ENCODE measurements around the gene PIEZO2.

Gene PIEZO2

DNA sequence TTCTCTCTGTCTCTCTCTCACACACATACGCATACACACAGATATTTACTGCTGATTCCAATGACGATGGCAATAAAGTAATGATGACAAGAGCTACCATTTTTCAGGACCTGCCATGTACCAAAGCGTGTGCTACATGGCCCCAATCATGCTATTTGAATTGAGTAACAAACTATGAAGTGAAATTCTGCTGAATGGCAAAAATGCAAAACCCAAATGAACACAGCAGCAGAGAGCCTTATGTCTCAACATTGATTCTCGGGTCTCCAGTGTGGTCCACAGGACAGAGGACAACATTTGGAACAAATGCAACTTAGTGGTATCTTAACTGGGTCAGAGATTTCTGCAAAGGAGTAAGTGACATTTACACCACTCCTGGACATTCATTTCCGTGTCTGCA is 117.4 kb downstream of the PIEZO2 start:
- DNase-seq (ENCODE audit: low read depth in 1 of 2, low spot score in 1 of 2), result no peak

DNA sequence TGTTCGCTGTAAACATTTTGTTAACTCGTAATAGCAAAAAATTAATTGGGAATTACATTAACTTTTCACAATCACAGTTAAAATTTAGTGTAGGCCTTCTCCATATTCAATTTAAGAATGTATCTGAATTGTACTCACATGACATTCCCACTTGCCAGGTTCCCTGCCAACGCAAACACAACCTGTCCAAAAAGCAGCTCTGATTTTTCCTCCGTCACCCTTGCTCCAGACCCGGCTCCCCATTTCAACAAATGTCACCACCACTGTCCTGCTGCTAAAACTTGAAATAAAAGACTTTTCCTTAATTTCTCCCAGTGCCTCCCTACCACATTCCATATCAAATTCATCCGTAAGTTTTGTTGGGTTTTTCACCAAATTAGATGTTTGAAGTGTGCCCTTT is 120.3 kb downstream of the PIEZO2 start:
- DNase-seq (ENCODE audit: low read depth in 1 of 2, low spot score in 1 of 2), result no peak

DNA sequence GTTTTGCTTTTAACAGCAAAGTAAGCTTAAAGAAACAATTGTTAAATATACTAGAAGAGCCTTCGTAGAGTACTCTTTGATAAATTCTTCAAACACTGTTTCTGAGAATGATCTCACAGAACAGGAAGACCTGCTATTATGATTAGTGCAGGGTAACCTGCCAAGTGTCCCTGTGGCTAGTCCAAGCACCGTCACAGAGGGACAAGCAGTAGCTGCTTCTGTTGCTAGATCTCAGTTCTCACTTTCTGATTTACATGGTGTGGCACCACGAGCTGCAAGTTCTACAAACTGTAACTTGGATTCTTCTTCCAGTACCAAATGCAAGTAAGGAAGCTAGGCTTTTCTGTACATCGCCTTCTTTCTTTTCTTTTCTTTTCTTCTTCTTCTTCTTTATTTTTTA is 121.5 kb downstream of the PIEZO2 start:
- no peak for DNase-seq (ENCODE audit: low read depth in 1 of 2, low spot score in 1 of 2)

DNA sequence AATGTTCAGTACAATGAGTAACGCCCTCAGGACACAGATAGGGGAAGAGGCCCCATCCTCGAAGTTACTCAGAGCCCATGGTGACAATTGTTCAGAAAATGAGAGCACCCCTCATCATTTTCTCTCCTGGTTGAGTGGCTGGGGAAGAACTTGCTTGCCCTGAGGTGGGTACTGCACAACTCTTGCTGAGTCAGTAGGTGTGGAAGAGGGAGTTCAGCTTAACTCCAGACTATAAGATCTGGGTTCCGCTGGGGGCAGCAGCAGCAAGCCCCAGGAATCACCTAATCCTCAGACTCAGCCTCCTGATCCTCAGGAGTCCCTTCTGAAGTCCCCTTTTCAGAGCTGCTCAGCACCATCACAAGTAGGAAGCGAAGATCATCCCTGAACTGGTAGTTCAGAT is 123.7 kb downstream of the PIEZO2 start:
- no peak for DNase-seq (ENCODE audit: low read depth in 1 of 2, low spot score in 1 of 2)

DNA sequence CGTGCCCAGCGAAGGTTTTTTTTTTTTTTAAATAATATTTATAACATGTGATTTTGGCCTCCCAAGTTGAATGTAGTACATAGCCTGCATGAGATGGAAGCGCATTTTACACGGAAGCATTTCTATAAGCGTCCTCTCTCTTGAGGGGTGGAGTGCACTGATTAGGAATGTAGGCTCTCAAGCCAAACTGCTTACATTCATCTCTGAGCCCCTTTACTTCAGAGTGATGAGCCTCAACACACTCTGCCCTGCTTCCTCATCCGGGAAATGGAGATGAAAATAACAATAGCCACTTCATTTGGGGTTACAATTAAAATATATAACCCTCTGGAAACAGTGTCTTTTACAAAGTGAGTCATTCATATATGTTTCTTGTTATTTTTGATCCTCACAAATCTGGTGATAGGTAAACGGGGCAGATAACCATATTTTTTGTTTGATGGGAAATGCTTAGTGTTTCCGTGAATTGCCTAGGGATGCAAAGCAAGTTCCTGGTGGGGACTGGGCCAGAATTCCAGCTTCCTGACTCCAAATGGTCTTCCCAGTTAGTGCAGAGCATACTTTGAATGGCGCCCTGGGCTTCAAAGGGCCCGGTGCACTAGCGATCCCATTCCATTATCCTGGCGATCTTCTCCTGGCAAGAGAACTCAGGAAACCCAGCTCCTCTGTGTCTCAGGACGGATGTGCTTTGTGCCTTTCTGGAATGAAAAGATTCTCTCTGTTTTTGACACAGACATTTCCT is 124.3 kb downstream of the PIEZO2 start:
- DNase-seq (ENCODE audit: low read depth in 1 of 2, low spot score in 1 of 2), result no peak

DNA sequence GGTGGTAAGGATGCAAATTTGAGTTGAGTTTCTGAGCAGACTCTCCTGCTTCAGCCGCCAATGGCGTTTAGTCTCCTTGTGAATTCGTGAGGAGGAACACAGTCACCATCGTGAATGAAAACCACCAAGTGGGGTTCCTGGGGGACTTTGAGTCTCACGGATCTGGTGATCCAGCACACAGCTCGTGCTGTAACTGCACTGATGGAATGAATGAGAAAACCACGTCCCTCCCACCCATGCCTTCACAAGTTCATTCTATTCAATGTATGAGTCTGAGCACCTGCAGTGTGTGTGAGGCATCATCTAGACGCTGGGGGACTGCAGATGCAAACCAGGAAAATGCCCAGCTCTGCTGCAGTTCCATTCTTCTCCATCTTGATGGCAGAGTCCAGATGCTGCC is 127.9 kb downstream of the PIEZO2 start:
- DNase-seq (ENCODE audit: low read depth in 1 of 2, low spot score in 1 of 2), result no peak

DNA sequence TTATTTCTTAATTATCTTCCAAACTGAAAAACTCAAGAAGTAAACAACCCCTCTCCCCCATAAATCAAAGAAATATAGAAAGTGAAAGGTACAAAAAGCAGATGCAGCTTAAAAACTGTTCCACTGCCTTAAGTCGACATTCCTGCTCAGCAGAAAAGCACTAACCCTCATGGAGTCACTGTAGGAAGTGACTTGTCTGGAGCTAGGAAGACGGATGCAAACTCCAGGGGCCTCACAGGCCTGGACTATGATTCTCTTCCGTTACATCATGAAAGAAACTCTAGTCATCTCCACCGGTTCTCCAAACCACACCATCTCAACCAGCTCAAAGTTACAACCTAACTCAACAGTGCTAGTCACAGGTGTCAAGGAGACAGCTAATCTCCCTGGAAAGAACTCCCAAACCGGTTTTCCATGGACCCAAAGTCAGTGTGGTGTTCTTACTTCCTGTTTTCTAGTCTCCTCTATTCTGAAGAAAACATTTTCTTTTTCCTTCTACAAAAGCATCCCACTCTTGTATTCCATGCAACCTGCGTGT is 128.4 kb downstream of the PIEZO2 start:
- DNase-seq (ENCODE audit: low read depth in 1 of 2, low spot score in 1 of 2), result no peak

DNA sequence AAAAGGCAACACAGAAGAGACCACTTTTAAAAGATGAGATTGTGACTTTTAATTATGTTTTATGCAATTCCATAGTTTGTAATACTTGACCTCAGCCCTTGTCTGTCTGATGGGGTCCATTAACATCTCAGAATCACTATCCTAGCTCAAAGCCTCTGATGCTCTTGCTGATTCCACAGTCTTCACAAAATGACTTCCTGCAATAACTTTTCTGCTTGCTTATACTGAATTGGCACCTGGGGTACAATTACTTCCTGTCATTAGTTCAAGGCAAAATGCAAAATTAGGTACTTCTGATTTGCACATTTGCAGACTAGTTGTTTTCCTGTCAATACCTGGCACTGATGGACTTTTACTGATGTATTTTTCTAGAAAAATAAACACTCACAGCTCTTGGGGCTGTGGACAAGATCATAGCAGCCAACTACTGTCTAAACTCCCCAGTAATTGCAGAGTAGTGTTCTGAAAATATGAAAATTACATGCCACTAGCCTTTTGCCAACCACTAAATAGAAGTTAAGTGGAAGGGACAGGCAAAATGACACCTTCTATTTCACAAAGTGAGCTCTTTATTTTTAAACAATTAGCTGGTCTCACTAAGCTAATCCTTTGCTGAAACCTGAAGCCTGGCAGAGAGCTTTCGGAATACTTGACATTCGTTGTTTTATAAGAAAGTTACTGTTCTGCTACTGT is 129.1 kb downstream of the PIEZO2 start:
- DNase-seq (ENCODE audit: low read depth in 1 of 2, low spot score in 1 of 2), result no peak

DNA sequence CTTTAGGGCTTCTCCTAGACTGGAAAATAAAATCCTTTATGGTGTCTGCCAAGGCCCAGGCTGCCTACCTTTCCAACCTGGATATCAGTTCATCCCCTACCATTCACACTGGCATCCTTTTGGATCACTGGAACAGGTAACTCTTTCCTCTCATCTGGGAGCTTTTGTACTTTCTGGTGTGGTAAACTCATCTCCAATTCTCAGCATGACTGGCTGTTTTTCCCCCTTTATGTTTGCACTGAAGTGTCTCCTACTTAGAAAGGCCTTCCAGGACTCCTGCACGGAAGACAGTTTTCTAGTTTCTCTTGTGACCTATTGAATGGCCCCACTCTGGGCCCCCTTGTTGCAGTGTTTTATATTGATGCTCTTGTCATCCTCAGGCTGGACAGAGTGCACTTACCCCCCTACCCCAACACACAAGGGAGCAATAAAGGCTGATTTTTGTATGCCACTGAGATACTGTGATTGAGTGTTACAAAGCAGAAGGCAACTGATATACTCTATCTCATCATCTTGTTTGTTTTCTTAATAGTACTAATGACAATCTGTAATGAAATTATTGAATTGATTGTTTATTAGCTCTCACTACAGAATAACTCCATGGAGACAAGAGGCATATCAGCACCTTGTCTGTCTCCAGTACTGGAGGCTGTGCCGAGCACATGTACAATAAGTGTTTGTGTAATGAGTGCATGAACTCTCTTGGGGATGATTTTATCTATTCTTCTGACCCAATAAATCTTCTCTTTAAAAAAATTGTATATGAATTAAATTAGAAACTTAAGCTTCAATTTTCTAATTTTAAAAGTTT is 129.9 kb downstream of the PIEZO2 start:
- no peak for DNase-seq (ENCODE audit: low read depth in 1 of 2, low spot score in 1 of 2)

DNA sequence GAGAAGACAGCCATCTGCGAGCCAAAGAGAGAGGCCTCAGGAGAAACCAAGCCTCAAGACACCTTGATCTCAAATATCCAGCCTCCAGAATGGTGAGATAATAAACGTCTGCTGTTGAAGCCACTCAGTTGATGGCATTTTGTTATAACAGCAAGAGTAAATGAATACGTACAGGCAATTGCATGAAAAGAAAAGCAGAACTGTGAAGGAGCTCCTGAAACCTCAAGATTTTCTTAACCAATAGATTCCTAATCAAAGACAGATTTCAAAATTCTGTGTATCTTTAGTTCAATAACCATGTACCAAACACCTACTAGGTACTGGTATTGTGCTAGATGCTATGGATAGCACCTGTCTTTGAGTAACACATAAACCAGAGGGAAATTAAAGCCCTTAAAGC is 139.5 kb downstream of the PIEZO2 start:
- DNase-seq (ENCODE audit: low read depth in 1 of 2, low spot score in 1 of 2), result no peak

DNA sequence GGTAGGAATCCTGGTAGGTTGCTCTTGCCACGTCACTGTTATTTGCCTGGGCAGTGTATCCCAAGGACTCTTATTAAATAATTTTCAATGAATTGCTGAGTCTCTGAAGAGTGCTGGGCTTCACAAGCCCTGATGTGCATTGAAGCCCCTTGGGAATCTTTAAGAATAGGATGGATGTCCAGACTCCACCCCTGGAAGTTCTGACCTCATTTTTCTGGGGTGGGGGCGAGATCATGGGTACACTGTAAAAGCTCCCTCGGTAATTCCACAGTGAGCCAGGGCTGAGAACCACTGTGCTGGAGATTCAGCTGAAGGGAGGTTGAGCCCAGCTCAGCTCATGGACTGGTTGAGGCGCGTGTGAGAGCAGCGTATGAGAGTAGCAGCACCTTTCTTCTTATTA is 140.2 kb downstream of the PIEZO2 start:
- DNase-seq (ENCODE audit: low read depth in 1 of 2, low spot score in 1 of 2), result no peak

DNA sequence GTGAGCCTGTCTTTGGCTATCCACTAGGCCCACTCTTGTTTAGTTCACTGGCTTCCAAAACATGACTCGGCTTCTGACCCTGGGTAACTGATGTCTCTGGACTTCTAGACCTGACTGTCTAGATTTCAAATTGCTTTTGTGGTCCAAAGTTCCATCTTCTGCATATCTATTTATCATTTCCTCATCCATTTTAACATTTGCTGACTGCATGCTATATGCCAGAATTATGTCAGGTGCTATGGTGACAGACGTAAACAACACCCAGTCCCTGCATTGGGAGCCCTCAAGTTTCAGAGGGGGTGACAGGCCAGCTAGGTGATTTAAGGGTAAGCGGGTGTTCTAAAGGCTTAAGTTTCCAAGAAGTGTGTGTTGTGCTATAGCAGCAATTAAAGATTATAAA is 140.9 kb downstream of the PIEZO2 start:
- no peak for DNase-seq (ENCODE audit: low read depth in 1 of 2, low spot score in 1 of 2)

DNA sequence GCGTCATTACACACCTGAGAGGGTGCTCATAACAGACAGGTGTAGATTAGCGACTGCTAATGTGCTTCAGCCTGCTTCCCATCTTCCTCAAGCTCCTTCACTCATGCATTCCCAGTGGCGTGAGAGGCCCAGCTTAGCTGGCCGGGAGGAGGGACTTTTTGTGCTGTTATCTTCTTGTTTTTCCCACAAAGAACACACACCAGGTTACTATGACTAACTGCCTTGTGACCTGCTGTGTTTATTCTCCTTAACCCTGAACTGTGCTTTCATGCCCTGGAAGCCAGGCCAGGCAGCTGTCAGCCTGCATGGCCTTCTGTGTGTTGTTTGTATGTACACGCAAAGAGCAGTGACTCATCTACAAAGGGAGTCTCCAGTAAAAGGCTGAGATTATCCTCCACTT is 143.8 kb downstream of the PIEZO2 start:
- no peak for DNase-seq (ENCODE audit: low read depth in 1 of 2, low spot score in 1 of 2)

DNA sequence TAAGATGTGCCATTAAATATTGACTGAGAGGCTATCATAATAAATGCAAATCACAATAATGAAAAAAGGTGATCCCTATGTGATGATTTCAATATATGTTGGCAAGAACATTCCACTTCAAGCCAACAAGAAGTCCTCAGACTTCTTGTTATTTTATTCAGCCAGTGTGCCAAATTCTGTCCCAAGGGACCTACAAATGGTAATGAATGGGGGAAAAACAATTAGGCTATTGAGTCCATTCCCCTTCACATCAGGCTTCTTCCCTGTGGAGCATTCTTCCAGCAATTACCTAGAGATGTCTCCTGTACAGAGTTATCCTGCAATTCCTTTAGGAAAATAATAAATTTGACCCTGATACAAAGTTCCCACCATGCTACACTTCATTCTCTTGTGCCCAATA is 144.4 kb downstream of the PIEZO2 start:
- no peak for DNase-seq (ENCODE audit: low read depth in 1 of 2, low spot score in 1 of 2)

DNA sequence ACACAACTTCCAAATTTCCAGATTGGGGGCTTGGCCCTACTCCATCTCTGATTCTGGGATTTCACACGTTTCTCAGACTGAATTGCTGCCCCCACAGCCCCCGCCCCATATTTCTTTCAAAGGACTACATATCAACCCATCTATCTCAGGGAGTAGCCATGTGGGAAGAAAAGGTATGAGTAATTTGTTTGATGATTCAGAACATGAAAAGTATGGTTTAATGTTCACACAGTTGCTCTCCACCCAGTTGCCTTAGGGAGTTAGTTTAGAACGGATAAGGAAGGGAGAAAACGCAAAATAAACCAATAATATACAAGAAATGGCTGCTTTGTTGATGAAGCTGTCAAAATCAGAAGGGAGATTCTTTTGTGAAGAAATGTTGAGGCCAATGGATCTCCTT is 145.1 kb downstream of the PIEZO2 start:
- no peak for DNase-seq (ENCODE audit: low read depth in 1 of 2, low spot score in 1 of 2)

DNA sequence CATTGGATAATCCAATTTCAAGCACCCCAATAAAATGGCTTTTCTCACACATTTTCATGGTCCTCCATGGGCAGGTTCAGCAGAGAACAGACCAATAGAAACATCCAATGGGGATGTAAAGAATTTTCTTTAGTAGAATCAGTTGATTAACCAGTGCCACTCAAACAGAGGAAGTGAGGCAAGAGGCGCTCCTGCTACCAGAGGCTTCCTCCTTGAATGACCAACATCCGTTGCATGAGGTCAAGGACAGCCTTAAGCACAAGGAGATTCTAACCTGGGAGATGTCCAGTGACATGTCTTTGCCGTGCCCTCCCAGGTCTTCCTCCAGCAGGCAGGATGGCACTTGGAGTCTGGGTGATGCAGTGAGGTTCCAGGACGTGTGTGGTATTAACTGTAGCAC is 146.6 kb downstream of the PIEZO2 start:
- DNase-seq (ENCODE audit: low read depth in 1 of 2, low spot score in 1 of 2), result no peak

DNA sequence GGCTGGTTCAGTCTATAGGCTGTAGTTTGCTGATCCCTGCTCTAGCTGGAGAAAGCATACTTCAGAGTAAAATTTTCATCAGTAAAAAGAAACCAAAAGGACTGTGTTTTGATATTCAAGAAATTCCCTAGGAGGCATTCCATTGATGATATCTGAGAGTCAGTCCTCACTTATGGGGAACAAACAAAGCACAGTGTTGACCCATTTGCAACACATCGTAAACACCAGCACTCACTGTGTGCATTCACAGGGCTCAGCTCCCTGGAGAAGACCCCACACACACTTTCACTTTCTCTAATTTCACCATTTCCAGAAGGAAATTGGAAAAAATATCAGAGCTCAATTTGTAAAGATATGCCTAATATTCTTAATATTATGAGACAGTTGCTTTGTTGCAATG is 147.1 kb downstream of the PIEZO2 start:
- DNase-seq (ENCODE audit: low read depth in 1 of 2, low spot score in 1 of 2), result no peak

DNA sequence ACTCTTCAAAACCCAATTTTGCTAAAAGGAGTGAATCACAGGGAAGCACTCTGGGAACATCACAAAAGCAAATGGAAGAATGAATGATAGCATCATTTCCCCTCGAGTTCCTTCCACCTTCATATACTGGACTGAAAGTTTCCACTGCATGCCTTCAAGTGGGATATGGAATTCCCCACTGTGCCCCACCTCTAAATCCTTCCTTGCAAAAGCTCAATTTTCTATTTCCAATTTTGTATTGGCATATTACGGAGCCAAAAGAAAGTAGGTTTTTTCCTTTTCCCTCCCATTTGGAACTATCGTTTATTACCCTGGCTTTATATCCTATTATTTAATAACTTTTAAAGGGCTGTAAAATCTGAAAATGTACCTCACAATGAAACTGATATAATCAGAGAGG is 149.3 kb downstream of the PIEZO2 start:
- DNase-seq (ENCODE audit: low read depth in 1 of 2, low spot score in 1 of 2), result no peak

DNA sequence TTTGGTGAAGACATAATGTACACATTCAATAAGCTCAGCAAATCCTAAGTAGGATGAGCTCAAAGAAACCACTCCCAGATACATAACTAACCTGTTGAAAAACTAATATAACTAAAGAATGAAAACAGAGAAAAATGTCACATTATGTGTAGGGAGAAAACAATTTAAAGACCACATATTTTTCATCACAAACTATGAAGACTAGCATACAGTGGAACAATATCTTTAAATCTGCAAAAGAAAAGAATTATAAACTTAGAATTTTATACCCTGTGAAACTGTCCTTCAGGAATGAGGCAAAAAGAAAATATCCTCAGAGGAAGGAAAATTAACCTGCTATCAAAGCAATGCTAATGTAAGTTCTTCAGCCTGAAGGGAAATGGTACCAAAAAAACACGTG is 151.5 kb downstream of the PIEZO2 start:
- DNase-seq (ENCODE audit: low read depth in 1 of 2, low spot score in 1 of 2), result no peak

DNA sequence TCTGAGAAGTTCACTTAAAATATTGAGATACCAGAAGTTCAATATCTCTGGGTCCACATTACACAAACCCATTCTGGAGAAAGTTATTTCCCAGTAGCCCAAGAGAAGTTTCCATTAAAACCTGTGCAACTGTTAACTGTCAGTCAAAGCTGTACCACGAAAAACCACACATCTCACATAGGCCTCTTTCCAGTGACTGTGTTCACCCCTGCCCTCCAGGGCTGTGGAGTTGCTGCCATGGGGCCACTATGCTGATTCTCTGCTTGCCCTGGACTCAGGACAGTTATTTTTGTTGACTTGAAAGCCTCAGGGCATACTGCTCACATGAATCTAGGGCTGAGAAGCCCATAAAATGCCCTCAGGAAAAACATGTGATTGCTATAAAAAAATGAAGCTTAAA is 153.8 kb downstream of the PIEZO2 start:
- DNase-seq (ENCODE audit: low read depth in 1 of 2, low spot score in 1 of 2), result no peak

DNA sequence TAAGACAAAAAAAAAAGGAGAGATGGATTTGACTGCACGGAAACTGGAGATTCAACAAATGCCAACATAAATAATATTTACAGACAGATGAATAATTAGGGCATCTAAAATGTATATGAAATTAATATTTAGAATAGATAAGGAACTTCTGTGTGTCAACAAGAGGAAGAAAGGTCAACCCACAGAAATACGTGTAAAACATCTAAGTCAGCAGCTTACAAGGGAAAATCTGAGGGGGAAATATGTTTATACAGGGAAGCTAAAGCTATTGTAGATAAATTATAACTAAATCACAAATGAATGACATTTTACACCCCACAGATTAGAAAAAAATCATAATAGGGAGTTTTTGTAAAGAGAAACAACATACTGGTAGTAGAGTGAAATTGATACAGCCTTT is 159.9 kb downstream of the PIEZO2 start:
- no peak for DNase-seq (ENCODE audit: low read depth in 1 of 2, low spot score in 1 of 2)

DNA sequence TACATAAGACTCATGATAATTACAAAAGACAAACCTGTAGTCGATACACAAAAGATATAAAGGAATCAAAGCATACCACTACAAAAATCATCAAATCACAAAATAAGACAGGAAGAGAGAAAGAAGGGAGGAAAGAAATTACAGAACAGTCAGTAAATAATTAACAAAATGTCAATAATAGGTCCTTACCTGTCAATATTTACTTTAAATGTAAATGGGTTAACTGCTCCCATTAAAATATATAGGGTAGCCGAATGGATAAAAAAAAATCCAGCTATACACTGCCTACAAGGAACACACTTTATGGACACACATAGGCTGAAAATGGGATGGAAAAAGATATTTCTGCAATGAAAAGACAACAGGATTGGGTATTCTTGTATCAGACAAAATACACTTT is 163.7 kb downstream of the PIEZO2 start:
- DNase-seq (ENCODE audit: low read depth in 1 of 2, low spot score in 1 of 2), result no peak

Data from activated T-helper 1 cell treated with anti-CD3 and anti-CD28 coated beads, Interleukin-2, amount 50 U/mL, for 16 hours (primary cell).